ENCODE results near the gene BUD13.

Gene BUD13

GRCh38 chr11:116819049-116819448 lies 46.3 kb upstream of the BUD13 start:
- H3K27me3 ChIP-seq (ENCODE audit: insufficient read depth, poor library complexity, severe bottlenecking): no peaks in the 10 kb centered on the region
- TF ChIP-seq SPI1 (IDR thresholded peaks at IDR 0.05; ENCODE audit: borderline replicate concordance, low read depth): no peak
- TF ChIP-seq REST (IDR thresholded peaks at IDR 0.05; ENCODE audit: insufficient replicate concordance, low read depth): no peak
- TF ChIP-seq CTCF (IDR thresholded peaks at IDR 0.05; ENCODE audit: insufficient read depth, low read length): no peak
- no peak for TF ChIP-seq POLR2AphosphoS5 (IDR thresholded peaks at IDR 0.05; ENCODE audit: low read depth)
- no peak for TF ChIP-seq GABPA (IDR thresholded peaks at IDR 0.05; ENCODE audit: low read depth)
- H3K4me3 ChIP-seq (replicated peaks; ENCODE audit: insufficient read depth, low read length): no peak overlapping the region
- no peak for DNase-seq (ENCODE audit: low read depth in 1 of 2, low spot score in 1 of 2)
- H3K27ac ChIP-seq (replicated peaks): no peak overlapping the region

- Histone ChIP-seq H3K27ac (replicated peaks) (no peak overlapping the region), H3K27me3 (ENCODE audit: insufficient read depth, poor library complexity, severe bottlenecking) (no peaks in the 10 kb centered on the region), H3K4me3 (replicated peaks; ENCODE audit: insufficient read depth, low read length) (no peak overlapping the region)
- no peak for TF ChIP-seq CTCF (IDR thresholded peaks at IDR 0.05; ENCODE audit: insufficient read depth, low read length)
- TF ChIP-seq POLR2AphosphoS5 (IDR thresholded peaks at IDR 0.05; ENCODE audit: low read depth): no peak
- TF ChIP-seq GABPA (IDR thresholded peaks at IDR 0.05; ENCODE audit: low read depth): no peak
- TF ChIP-seq SPI1 (IDR thresholded peaks at IDR 0.05; ENCODE audit: borderline replicate concordance, low read depth): no peak
- TF ChIP-seq REST (IDR thresholded peaks at IDR 0.05; ENCODE audit: insufficient replicate concordance, low read depth): no peak
- no peak for DNase-seq (ENCODE audit: low read depth in 1 of 2, low spot score in 1 of 2)
These were observed 41.7 kb upstream of the BUD13 start for GRCh38 chr11:116814502-116814901.

- Histone ChIP-seq H3K4me3 (replicated peaks; ENCODE audit: insufficient read depth, low read length) (no peak overlapping the region), H3K27ac (replicated peaks) (no peak overlapping the region), H3K27me3 (ENCODE audit: insufficient read depth, poor library complexity, severe bottlenecking) (no peaks in the 10 kb centered on the region)
- TF ChIP-seq CTCF (IDR thresholded peaks at IDR 0.05; ENCODE audit: insufficient read depth, low read length) (no peak), SPI1 (IDR thresholded peaks at IDR 0.05; ENCODE audit: borderline replicate concordance, low read depth) (no peak), REST (IDR thresholded peaks at IDR 0.05; ENCODE audit: insufficient replicate concordance, low read depth) (no peak), POLR2AphosphoS5 (IDR thresholded peaks at IDR 0.05; ENCODE audit: low read depth) (no peak), GABPA (IDR thresholded peaks at IDR 0.05; ENCODE audit: low read depth) (no peak)
- no peak for DNase-seq (ENCODE audit: low read depth in 1 of 2, low spot score in 1 of 2)
These were observed 41.1 kb upstream of the BUD13 start for GRCh38 chr11:116813781-116814471.
